Smooth muscle cell (in vitro differentiated cells): Measurements from ENCODE around the gene DENND1A. TPM values are rescaled to one million over a fixed set of nuclear protein-coding genes. Genes with fewer than 3 reads are reported as not detected.

ENCODE experiments used
- DNase-seq: peaks from one replicate; lab custom pipeline; 2025; ENCODE audit not compliant: unreplicated experiment; lab: John Stamatoyannopoulos, UW
- H2AFZ ChIP-seq: fragments of 200-600 bp; sonication (generic); 2 replicates; pipeline ENCODE4 v1.6.0; 2016; ENCODE audit warnings: antibody characterized with exemption, low read depth, mild to moderate bottlenecking
- H3F3A ChIP-seq: fragments of 200-600 bp; sonication (generic); 2 replicates; pipeline ENCODE4 v1.6.0; 2017; ENCODE audit warnings: antibody characterized with exemption, low read depth
- H3K27ac ChIP-seq: fragments of 200-600 bp; sonication (generic); 2 replicates; pipeline ENCODE4 v1.5.1; 2016; ENCODE audit warnings: low read depth, mild to moderate bottlenecking
- H3K27me3 ChIP-seq: fragments of 200-600 bp; sonication (generic); 2 replicates; pipeline ENCODE4 v1.6.1; 2016; ENCODE audit warnings: low read depth, mild to moderate bottlenecking
- H3K36me3 ChIP-seq: fragments of 200-600 bp; sonication (generic); 2 replicates; pipeline ENCODE4 v1.5.1; 2016; ENCODE audit warnings: low read depth
- H3K4me1 ChIP-seq: fragments of 200-600 bp; sonication (generic); 2 replicates; pipeline ENCODE4 v1.5.1; 2016; ENCODE audit warnings: low read depth
- H3K4me2 ChIP-seq: fragments of 200-600 bp; sonication (generic); 2 replicates; pipeline ENCODE4 v1.6.0; 2016; ENCODE audit warnings: mild to moderate bottlenecking
- H3K4me3 ChIP-seq: fragments of 200-600 bp; sonication (generic); 2 replicates; pipeline ENCODE4 v1.5.1; 2016; ENCODE audit warnings: mild to moderate bottlenecking
- H3K79me2 ChIP-seq: fragments of 200-600 bp; sonication (generic); 2 replicates; pipeline ENCODE4 v1.6.0; 2016; ENCODE audit warnings: low read depth, mild to moderate bottlenecking
- H3K9ac ChIP-seq: fragments of 200-600 bp; sonication (generic); 2 replicates; pipeline ENCODE4 v1.6.0; 2016; ENCODE audit warnings: low read depth
- H3K9me3 ChIP-seq: fragments of 200-600 bp; sonication (generic); replicated peaks from 2 replicates; pipeline ENCODE4 v1.5.1; 2016; ENCODE audit warnings: low read depth
- H4K20me1 ChIP-seq: fragments of 200-600 bp; sonication (generic); 2 replicates; pipeline ENCODE4 v1.6.0; 2016; ENCODE audit warnings: low read depth
- CTCF ChIP-seq: fragments of 200-600 bp; sonication (generic); IDR thresholded peaks from 2 replicates; pipeline ENCODE4 v1.5.1; 2017; ENCODE audit warnings: borderline replicate concordance, mild to moderate bottlenecking, antibody characterized with exemption; ENCODE audit not compliant: insufficient read depth, poor library complexity, severe bottlenecking
- WGBS: methylation state at CpG from one replicate; pipeline ENCODE4 v1.1.7; 2016; ENCODE audit warnings: low lambda C conversion rate; 5-methylcytosine and 5-hydroxymethylcytosine counted together
- polyA plus RNA-seq: library from polyadenylated mRNA; unstranded; fragments of >200 nt; fragmentation: Nextera tagmentation; extraction: Ambion mirVana; gene quantifications from 2 replicates; pipeline ENCODE4 v1.2.1, GENCODE V29; 2016
- total RNA-seq: library from RNA; depleted of rRNA; stranded (reverse); fragments of >200 nt; gene quantifications from 2 replicates; pipeline ENCODE4 v1.2.3, GENCODE V29; 2014

The DENND1A gene
- total and polyA plus RNA-seq, 2 experiments from 2014 or later: 8.1 to 20.2 TPM

GRCh38 chr9:123336959-123337358 lies 593.0 kb downstream of the DENND1A start:
- no peak overlapping the region for H3K4me3 ChIP-seq
- H3F3A ChIP-seq: peaks cover 7% of the 10 kb centered on the region
- H3K79me2 ChIP-seq: no peaks in the 10 kb centered on the region
- H2AFZ ChIP-seq: no peak overlapping the region
- no peaks in the 10 kb centered on the region for H4K20me1 ChIP-seq
- no peak overlapping the region for H3K27ac ChIP-seq
- no peak for TF ChIP-seq CTCF
- H3K9ac ChIP-seq: no peak overlapping the region
- H3K4me2 ChIP-seq: no peak overlapping the region
- no peaks in the 10 kb centered on the region for H3K27me3 ChIP-seq
- no peaks in the 10 kb centered on the region for H3K36me3 ChIP-seq
- DNase-seq: no peak
- no peaks in the 10 kb centered on the region for H3K9me3 ChIP-seq
- H3K4me1 ChIP-seq: peaks cover 16% of the 10 kb centered on the region

- no peaks in the 10 kb centered on the region for H3K36me3 ChIP-seq
- TF ChIP-seq CTCF: no peak
- 89% methylated on average over 3 of the region's 3 CpGs for WGBS
- no peak overlapping the region for H3K27ac ChIP-seq
- H2AFZ ChIP-seq: no peak overlapping the region
- no peak overlapping the region for H3K9ac ChIP-seq
- H3K9me3 ChIP-seq: no peaks in the 10 kb centered on the region
- no peak for DNase-seq
- no peak overlapping the region for H3K4me2 ChIP-seq
- H3K79me2 ChIP-seq: no peaks in the 10 kb centered on the region
- H3F3A ChIP-seq: peaks cover 7% of the 10 kb centered on the region
- H4K20me1 ChIP-seq: no peaks in the 10 kb centered on the region
- no peaks in the 10 kb centered on the region for H3K27me3 ChIP-seq
- H3K4me1 ChIP-seq: peaks cover 16% of the 10 kb centered on the region
- no peak overlapping the region for H3K4me3 ChIP-seq
Measured at GRCh38 chr9:123336449-123336848, 593.5 kb downstream of the DENND1A start.

- Histone ChIP-seq H3K4me2 (peak overlapping the region; percentile 68), H3K27me3 (no peaks in the 10 kb centered on the region), H3K79me2 (no peaks in the 10 kb centered on the region), H3K4me3 (peak overlapping the region; percentile 14), H4K20me1 (no peaks in the 10 kb centered on the region), H3K9ac (no peak overlapping the region), H3F3A (peaks cover 7% of the 10 kb centered on the region), H3K27ac (peak overlapping the region; percentile 64), H2AFZ (no peak overlapping the region), H3K4me1 (peaks cover 16% of the 10 kb centered on the region), H3K36me3 (no peaks in the 10 kb centered on the region), H3K9me3 (no peaks in the 10 kb centered on the region)
- 52% methylated on average over 6 of the region's 6 CpGs for WGBS
- DNase-seq: no peak
- TF ChIP-seq CTCF: no peak
Measured at GRCh38 chr9:123335986-123336329, 594.0 kb downstream of the DENND1A start.

GRCh38 chr9:123335193-123335985 lies 594.5 kb downstream of the DENND1A start:
- H4K20me1 ChIP-seq: no peaks in the 10 kb centered on the region
- no peak overlapping the region for H3K9ac ChIP-seq
- no peaks in the 10 kb centered on the region for H3K27me3 ChIP-seq
- peak overlapping the region; percentile 64 for H3K27ac ChIP-seq
- H3K79me2 ChIP-seq: no peaks in the 10 kb centered on the region
- H2AFZ ChIP-seq: no peak overlapping the region
- WGBS: 16% methylated on average over 9 of the region's 9 CpGs
- H3K9me3 ChIP-seq: no peaks in the 10 kb centered on the region
- peak; percentile 36 for DNase-seq
- no peak for TF ChIP-seq CTCF
- H3K4me3 ChIP-seq: peak overlapping the region; percentile 14
- H3F3A ChIP-seq: peaks cover 7% of the 10 kb centered on the region
- H3K4me2 ChIP-seq: peak overlapping the region; percentile 68
- H3K36me3 ChIP-seq: no peaks in the 10 kb centered on the region
- peaks cover 16% of the 10 kb centered on the region for H3K4me1 ChIP-seq
